Measurements from ENCODE around the gene CCDC179.

DNA sequence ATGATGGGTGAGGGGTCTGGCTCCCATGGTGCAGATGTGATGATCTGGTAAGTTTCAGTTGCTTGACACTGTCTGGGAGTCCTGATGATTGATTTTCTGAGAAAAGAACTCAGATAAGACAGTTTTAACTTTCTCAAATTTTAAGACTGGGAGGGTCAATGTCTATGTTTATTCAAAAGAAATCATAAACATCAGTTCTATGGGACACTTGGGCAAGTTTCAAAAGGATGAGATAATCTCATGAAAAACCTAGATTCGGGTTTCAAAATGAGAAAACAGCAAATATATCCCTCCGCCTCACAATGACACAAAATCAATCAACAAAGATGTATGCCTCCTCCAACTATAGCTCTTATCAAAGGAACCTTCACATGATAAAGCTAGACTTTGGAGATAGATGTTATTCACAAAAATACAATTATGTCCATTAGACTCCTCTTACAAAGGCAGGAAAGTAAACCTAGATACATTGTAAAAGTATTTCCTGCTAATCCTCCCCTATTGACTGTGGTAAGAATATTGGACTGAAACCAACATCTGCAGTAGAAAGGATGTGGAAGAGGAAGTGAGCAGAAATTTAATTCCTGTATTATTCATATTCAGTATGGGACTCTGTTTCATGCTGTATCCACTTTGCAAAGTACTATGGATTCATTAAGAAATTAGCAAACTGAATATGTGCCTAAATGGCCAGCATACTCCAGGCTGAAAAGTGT is 52.3 kb downstream of the CCDC179 start:
- TF ChIP-seq, protein P1, sequence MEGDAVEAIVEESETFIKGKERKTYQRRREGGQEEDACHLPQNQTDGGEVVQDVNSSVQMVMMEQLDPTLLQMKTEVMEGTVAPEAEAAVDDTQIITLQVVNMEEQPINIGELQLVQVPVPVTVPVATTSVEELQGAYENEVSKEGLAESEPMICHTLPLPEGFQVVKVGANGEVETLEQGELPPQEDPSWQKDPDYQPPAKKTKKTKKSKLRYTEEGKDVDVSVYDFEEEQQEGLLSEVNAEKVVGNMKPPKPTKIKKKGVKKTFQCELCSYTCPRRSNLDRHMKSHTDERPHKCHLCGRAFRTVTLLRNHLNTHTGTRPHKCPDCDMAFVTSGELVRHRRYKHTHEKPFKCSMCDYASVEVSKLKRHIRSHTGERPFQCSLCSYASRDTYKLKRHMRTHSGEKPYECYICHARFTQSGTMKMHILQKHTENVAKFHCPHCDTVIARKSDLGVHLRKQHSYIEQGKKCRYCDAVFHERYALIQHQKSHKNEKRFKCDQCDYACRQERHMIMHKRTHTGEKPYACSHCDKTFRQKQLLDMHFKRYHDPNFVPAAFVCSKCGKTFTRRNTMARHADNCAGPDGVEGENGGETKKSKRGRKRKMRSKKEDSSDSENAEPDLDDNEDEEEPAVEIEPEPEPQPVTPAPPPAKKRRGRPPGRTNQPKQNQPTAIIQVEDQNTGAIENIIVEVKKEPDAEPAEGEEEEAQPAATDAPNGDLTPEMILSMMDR (IDR thresholded peaks at IDR 0.05) = no peak
- no peak for TF ChIP-seq POLR2A (IDR thresholded peaks at IDR 0.05)

Data from testis (tissue), 2 donors.